ENCODE data around the gene GLO1. TPM values are rescaled to one million over a fixed set of nuclear protein-coding genes. Genes with fewer than 3 reads are reported as not detected.

The GLO1 gene
- 100 to 1,000 TPM; 137 to 193 (median 152) TPM for polyA plus RNA-seq (ENCODE audit: insufficient read length in 4 of 4)

GRCh38 chr6:38702558-38703397 lies at the start of gene GLO1:
Gene GLO1, minus strand, starts transcription at chr6:38703145. Its CDS starts 91 bp downstream, at chr6:38703054.
- peak; percentile 94 to 97 (median 95) for DNase-seq (ENCODE audit: low read depth in 4 of 4, low spot score in 3 of 4)

GRCh38 chr6:38750968-38751615 lies 48.1 kb upstream of the GLO1 start:
- DNase-seq (ENCODE audit: low read depth in 4 of 4, low spot score in 3 of 4): no peak

GRCh38 chr6:38749473-38749872 lies 46.5 kb upstream of the GLO1 start:
- DNase-seq (ENCODE audit: low read depth in 4 of 4, low spot score in 3 of 4): no peak

DNA sequence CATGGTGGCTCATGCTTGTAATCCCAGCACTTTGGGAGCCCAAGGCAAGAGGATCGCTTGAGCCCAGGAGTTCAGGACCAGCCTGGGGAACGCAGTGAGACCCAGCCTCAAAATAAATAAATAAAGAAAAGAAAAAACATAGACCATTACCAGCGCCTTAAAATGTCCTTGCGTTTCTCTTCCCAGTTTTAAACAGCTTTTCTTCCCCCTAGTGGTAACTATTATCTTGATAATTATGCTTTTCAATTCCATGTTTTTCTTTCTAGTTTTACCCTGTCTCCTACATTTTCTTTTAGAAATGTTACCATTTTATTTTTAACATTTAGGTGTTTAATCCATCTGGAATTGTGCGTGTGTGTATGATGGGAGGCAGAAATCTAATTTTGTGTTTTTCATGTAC lies 36.6 kb upstream of the GLO1 start:
- DNase-seq (ENCODE audit: low read depth in 4 of 4, low spot score in 3 of 4): no peak

- no peak for DNase-seq (ENCODE audit: low read depth in 4 of 4, low spot score in 3 of 4)
Measured at GRCh38 chr6:38738261-38738660, 35.3 kb upstream of the GLO1 start.

DNA sequence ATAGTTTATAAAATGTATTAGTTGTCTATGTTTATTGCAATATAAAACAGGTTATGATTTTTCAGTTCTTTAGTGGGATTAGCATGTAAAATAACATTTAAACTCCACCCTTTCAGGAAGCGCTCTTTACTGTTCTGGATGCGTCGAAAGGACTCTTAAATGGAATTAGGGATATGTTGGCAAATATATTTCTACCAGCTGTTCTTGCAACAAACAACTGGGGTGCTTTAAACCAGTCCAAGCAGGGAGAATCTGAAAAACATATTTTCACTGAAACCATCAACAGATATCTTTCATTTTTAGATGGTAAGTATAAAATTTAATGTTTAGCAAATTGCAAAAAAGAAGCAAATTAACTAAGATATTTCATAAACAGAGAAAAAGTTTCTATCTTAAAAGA lies 34.0 kb upstream of the GLO1 start:
- DNase-seq (ENCODE audit: low read depth in 4 of 4, low spot score in 3 of 4): no peak

DNA sequence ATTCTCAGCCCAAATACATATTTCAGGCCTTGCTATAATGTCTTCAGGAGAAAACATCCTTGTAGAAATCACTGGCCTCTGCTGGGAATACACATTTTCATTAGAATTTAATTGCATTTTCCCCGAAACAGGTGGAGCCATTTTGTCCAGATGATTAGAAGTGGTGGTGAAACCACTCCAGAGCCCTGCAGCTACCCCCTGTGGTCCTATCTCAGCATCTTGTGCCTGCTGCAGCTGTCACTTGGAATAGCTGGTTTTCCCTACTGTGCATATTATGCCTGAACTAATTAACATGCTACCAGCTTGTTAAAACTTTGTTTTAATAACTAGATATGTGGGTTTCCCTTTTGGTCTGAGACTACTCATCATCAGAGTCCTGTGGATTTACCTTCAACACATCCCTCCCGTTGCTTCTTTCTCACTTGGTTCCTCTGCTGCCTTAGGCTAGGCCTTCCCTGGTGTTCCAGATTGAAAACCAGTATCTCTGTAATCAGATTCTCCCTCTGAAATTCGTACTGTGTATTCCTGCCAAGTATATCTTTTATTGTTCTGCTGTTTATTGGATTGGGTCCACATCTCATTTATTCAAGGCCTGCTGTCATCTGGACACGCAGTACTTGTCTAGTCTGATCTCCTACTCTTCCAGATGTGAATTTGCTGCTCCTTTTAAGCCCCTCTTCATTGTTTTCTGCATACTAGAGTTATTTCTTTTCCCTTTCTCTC lies 27.4 kb upstream of the GLO1 start:
- no peak for DNase-seq (ENCODE audit: low read depth in 4 of 4, low spot score in 3 of 4)

DNA sequence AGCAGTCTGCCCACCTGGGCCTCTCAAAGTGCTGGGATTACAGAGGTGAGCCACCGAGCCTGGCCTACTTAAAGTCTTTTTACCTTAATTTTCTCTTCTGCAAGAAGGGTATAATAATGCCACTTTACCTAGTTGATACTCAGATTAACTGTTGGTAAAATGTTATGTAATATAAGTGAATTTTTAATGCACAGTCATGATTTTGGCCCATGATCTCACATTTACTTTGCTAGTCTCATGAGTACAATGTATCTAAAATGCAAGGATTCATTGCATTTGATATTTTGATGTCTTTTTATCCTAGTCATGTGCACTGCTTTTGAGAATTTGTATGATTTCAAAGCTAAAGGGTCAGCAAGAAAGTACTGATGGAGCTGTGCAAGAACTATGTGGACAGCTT lies 25.3 kb upstream of the GLO1 start:
- no peak for DNase-seq (ENCODE audit: low read depth in 4 of 4, low spot score in 3 of 4)

DNA sequence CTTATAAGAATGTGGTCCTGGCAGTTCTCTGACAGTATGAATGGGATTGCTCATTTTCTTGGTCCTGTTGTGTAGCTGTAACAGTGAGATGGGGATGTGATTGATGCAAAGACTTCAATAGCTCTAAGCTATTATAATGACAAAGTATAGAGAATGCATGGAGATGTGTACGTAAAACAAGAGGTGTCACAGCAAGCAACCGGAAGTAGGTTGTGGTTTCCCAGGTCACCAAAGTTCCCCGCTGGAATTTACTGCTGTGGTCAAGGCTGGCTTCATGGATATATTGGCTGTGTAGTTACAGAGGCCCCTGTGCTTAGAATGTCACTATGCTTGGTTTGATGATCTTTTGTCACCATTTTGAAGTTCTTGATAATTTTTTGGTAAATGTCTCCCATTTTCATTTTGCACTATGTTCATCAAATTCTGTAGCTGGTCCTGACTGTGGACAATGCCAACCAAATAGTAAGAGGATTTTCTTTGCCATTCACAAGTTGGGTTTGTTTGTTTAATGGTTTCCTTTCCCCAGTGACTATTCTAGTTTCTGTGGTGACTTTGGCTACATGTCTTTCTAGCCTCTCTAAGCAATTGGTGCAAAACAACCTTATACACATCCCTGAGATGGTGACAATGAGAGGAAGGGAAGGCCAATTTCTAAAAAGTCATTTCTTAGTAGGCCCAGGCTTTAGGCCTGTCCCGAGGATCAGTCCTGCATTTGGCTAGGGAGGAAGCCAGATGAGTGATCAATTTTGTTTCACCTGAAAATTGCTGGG lies 22.7 kb upstream of the GLO1 start:
- DNase-seq (ENCODE audit: low read depth in 4 of 4, low spot score in 3 of 4): no peak

DNA sequence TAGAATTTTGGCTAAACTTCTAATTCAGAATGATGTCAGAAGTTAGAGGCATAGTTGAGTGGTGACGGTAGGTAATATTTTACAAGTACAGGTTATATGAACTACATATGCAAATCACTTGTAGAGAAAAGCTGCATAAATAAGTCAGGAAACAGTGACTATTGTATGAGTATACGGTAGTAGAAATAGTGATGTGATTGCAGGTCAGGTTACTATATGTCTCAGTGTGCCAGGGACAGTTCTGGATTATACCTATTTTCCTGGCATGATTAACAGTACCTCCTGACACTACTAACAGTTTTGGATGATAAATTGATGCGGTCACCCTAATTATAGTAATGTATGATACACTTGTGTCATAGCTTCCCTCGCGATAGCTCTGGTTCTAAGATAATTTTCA lies 21.4 kb upstream of the GLO1 start:
- DNase-seq (ENCODE audit: low read depth in 4 of 4, low spot score in 3 of 4): no peak

DNA sequence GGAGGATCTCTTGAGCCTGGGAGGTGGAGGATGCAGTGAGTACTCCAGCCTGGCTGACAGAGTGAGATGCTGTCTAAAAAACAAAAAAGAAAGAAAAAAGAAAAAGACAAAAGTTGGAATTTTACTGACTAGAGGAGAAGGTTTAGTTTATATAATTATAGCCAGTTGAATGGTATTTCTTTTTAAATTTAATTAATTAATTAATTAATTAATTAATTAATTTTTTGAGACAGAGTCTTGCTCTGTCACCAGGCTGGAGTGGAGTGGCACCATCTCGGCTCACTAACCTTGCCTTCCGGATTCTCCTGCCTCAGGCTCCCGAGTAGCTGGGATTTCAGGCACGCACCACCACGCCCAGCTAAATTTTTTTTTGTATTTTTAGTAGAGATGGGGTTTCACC lies 20.8 kb upstream of the GLO1 start:
- no peak for DNase-seq (ENCODE audit: low read depth in 4 of 4, low spot score in 3 of 4)

GRCh38 chr6:38722727-38723334 lies 19.9 kb upstream of the GLO1 start:
- DNase-seq (ENCODE audit: low read depth in 4 of 4, low spot score in 3 of 4): no peak

GRCh38 chr6:38722038-38722437 lies 19.1 kb upstream of the GLO1 start:
- no peak for DNase-seq (ENCODE audit: low read depth in 4 of 4, low spot score in 3 of 4)

DNA sequence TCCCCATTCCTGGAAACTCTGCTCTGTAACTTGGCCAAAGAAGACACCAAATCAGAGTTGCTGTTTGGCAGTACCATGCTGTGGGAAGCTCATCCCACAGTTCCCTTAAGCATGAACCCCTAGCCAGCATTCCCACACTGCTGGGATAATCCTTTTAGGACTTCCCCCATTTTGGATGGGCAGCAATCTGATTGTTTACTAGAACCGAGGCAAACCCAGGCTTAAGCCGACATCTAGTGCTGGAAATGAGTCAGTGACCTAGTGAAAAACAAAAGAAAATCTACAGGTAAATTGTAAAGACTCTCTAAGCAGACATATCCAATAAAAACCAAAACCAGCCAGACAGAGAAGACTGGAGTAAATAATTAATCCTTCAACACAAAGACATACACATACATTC lies 17.4 kb upstream of the GLO1 start:
- no peak for DNase-seq (ENCODE audit: low read depth in 4 of 4, low spot score in 3 of 4)

DNA sequence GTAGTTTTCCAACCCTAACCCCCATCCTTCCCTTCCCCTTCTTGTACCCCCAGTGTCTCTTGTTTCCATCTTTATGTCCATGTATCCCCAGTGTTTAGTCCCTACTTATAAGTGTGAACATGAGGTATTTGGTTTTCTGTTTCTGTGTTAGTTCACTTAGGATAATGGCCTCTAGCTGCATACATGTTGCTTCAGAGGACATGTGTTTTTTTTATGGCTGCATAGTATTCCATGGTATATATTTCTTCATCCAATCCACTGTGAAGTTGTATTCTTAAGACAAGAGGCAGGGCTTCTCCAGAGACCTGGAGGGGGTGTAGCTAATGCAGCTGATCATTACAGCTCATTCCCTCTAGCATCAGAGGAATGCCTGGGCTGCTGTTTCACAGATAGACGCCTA lies 16.4 kb upstream of the GLO1 start:
- DNase-seq (ENCODE audit: low read depth in 4 of 4, low spot score in 3 of 4): no peak

- no peak for DNase-seq (ENCODE audit: low read depth in 4 of 4, low spot score in 3 of 4)
Measured at GRCh38 chr6:38716825-38717224, 13.9 kb upstream of the GLO1 start.

- DNase-seq (ENCODE audit: low read depth in 4 of 4, low spot score in 3 of 4): no peak
Measured at GRCh38 chr6:38715016-38715689, 12.2 kb upstream of the GLO1 start, which contains the start of gene DNAH8. Gene DNAH8, plus strand, starts transcription at chr6:38715311. Its CDS starts 7,499 bp downstream, at chr6:38722810.

DNA sequence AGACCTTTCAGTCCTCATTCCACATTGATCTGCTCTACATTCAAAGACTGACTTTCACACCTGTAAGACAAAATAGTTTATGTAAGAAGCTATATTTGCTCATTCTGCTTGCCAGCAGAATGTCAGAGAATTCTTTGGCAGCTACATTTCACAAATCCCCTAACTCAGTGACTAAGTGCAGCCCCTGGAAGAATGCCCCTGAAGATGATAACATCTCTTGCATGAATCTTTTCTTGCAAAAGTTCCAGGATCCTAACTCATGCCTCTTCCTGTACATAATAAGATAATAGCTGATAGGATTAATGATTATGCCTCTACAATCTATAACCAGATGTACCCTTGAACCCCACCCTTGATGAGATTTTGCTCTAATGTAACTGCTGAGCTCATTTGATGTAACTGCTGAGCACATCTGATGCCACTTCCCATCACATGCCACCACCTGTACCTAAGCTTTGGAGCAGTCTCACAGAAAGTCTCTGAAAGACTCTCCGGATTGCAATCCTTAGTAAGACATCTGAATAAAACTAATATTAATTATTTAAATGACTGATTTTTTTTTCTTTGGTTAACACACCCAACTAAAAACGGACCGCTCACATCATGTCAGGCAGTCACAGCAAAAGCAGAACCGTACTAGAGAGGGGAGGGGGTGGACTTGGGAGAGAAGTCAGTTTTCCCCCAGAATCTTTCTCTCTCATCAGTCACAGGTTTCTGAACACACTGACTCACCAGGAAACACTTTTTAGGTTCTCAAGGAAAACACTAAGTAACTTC lies 11.5 kb upstream of the GLO1 start:
- no peak for DNase-seq (ENCODE audit: low read depth in 4 of 4, low spot score in 3 of 4)

- DNase-seq (ENCODE audit: low read depth in 4 of 4, low spot score in 3 of 4): no peak
Measured at GRCh38 chr6:38713812-38714211, 10.9 kb upstream of the GLO1 start.
